Measurements from ENCODE around the gene IFT43. TPM values are rescaled to one million over a fixed set of nuclear protein-coding genes. Genes with fewer than 3 reads are reported as not detected.

Gene IFT43
- total RNA-seq: 1 to 10 TPM; 4.5 TPM

- H3K27ac Mint-ChIP-seq: peak within 1 kb of the TSS; percentile 74
- H3K4me3 Mint-ChIP-seq: peak within 1 kb of the TSS; percentile 76
- peaks cover 6% of the 10 kb centered on the region for H3K27me3 Mint-ChIP-seq
- ChIA-PET CTCF (interaction anchor here (1.0 to 5.7 kb wide), 2 partner anchors 80 to 276 kb away, joined by 3 to 38 read pairs; no protein-coding TSS in a partner anchor), POLR2A (no interaction called here)
- H3K9me3 Mint-ChIP-seq: no peaks in the 10 kb centered on the region
- DNase-seq: peak; percentile 95
- no peaks in the 10 kb centered on the region for H3K36me3 Mint-ChIP-seq (ENCODE audit: low read depth)
- H3K4me1 Mint-ChIP-seq: peaks cover 31% of the 10 kb centered on the region
These were observed at the start of gene IFT43 for GRCh38 chr14:75985618-75986438. Gene IFT43 (plus strand): TSS chr14:75985763. CDS start chr14:75985787, 24 bp downstream.

GRCh38 chr14:75939200-75939599 lies 46.4 kb upstream of the IFT43 start:
- no peak for DNase-seq
- Mint-ChIP-seq H3K4me3 (no peak overlapping the region), H3K4me1 (peaks cover 3% of the 10 kb centered on the region), H3K9me3 (no peaks in the 10 kb centered on the region), H3K27me3 (no peaks in the 10 kb centered on the region), H3K36me3 (ENCODE audit: low read depth) (peaks cover 3% of the 10 kb centered on the region), H3K27ac (no peak overlapping the region)
- ChIA-PET POLR2A (no interaction called here), CTCF (interaction anchor here (1.1 to 1.2 kb wide), 2 partner anchors 28 to 163 kb away, joined by 3 read pairs; no protein-coding TSS in a partner anchor)

GRCh38 chr14:75941030-75941429 lies 44.5 kb upstream of the IFT43 start:
- Mint-ChIP-seq H3K4me3 (no peak overlapping the region), H3K27ac (no peak overlapping the region), H3K27me3 (no peaks in the 10 kb centered on the region), H3K36me3 (ENCODE audit: low read depth) (peaks cover 3% of the 10 kb centered on the region), H3K4me1 (no peaks in the 10 kb centered on the region), H3K9me3 (no peaks in the 10 kb centered on the region)
- POLR2A ChIA-PET: no interaction called here
- CTCF ChIA-PET: interaction anchor here (0.7 kb wide), 1 partner anchor 72 kb away, joined by 4 read pairs; no protein-coding TSS in a partner anchor
- no peak for DNase-seq

GRCh38 chr14:75944607-75945241 lies 40.8 kb upstream of the IFT43 start:
- no peak overlapping the region for H3K4me3 Mint-ChIP-seq
- POLR2A ChIA-PET: no interaction called here
- DNase-seq: no peak
- H3K27me3 Mint-ChIP-seq: no peaks in the 10 kb centered on the region
- H3K9me3 Mint-ChIP-seq: no peaks in the 10 kb centered on the region
- no peaks in the 10 kb centered on the region for H3K4me1 Mint-ChIP-seq
- H3K27ac Mint-ChIP-seq: no peak overlapping the region
- peaks cover 3% of the 10 kb centered on the region for H3K36me3 Mint-ChIP-seq (ENCODE audit: low read depth)
- CTCF ChIA-PET: interaction anchor here (0.6 kb wide), 1 partner anchor 485 kb away, joined by 3 read pairs; no protein-coding TSS in a partner anchor

GRCh38 chr14:75946785-75947184 lies 38.8 kb upstream of the IFT43 start:
- H3K36me3 Mint-ChIP-seq (ENCODE audit: low read depth): peaks cover 3% of the 10 kb centered on the region
- H3K4me3 Mint-ChIP-seq: no peak overlapping the region
- no peak overlapping the region for H3K27ac Mint-ChIP-seq
- H3K4me1 Mint-ChIP-seq: no peaks in the 10 kb centered on the region
- no peaks in the 10 kb centered on the region for H3K27me3 Mint-ChIP-seq
- H3K9me3 Mint-ChIP-seq: no peaks in the 10 kb centered on the region
- ChIA-PET POLR2A (no interaction called here), CTCF (interaction anchor here (0.7 kb wide), 1 partner anchor 20 kb away, joined by 5 read pairs; no protein-coding TSS in a partner anchor)
- DNase-seq: no peak

- no peak for DNase-seq
- H3K27ac Mint-ChIP-seq: no peak overlapping the region
- H3K4me3 Mint-ChIP-seq: no peak overlapping the region
- ChIA-PET CTCF (no interaction called here), POLR2A (no interaction called here)
- H3K27me3 Mint-ChIP-seq: no peaks in the 10 kb centered on the region
- H3K36me3 Mint-ChIP-seq (ENCODE audit: low read depth): peaks cover 2% of the 10 kb centered on the region
- no peaks in the 10 kb centered on the region for H3K9me3 Mint-ChIP-seq
- no peaks in the 10 kb centered on the region for H3K4me1 Mint-ChIP-seq
These were observed 33.1 kb upstream of the IFT43 start for GRCh38 chr14:75952489-75952888.

GRCh38 chr14:75959031-75959430 lies 26.5 kb upstream of the IFT43 start:
- no peak overlapping the region for H3K4me3 Mint-ChIP-seq
- H3K27ac Mint-ChIP-seq: no peak overlapping the region
- H3K27me3 Mint-ChIP-seq: no peaks in the 10 kb centered on the region
- DNase-seq: no peak
- POLR2A ChIA-PET: no interaction called here
- H3K4me1 Mint-ChIP-seq: no peaks in the 10 kb centered on the region
- CTCF ChIA-PET: no interaction called here
- no peaks in the 10 kb centered on the region for H3K9me3 Mint-ChIP-seq
- H3K36me3 Mint-ChIP-seq (ENCODE audit: low read depth): no peaks in the 10 kb centered on the region

GRCh38 chr14:75960231-75960630 lies 25.3 kb upstream of the IFT43 start:
- H3K4me1 Mint-ChIP-seq: no peaks in the 10 kb centered on the region
- H3K9me3 Mint-ChIP-seq: no peaks in the 10 kb centered on the region
- ChIA-PET POLR2A (no interaction called here), CTCF (interaction anchor here (1.1 kb wide), 1 partner anchor 9 kb away, joined by 3 read pairs; no protein-coding TSS in a partner anchor)
- no peak overlapping the region for H3K4me3 Mint-ChIP-seq
- no peaks in the 10 kb centered on the region for H3K36me3 Mint-ChIP-seq (ENCODE audit: low read depth)
- H3K27me3 Mint-ChIP-seq: no peaks in the 10 kb centered on the region
- H3K27ac Mint-ChIP-seq: no peak overlapping the region
- DNase-seq: no peak

GRCh38 chr14:75961662-75962061 lies 23.9 kb upstream of the IFT43 start:
- POLR2A ChIA-PET: no interaction called here
- CTCF ChIA-PET: no interaction called here
- no peak for DNase-seq

GRCh38 chr14:75967866-75968265 lies 17.7 kb upstream of the IFT43 start:
- no peak overlapping the region for H3K4me3 Mint-ChIP-seq
- ChIA-PET POLR2A (no interaction called here), CTCF (interaction anchor here (0.8 to 2.0 kb wide), 3 partner anchors 21 to 61 kb away, joined by 3 to 5 read pairs (median 5); no protein-coding TSS in a partner anchor)
- no peaks in the 10 kb centered on the region for H3K4me1 Mint-ChIP-seq
- H3K27me3 Mint-ChIP-seq: no peaks in the 10 kb centered on the region
- no peak for DNase-seq
- no peaks in the 10 kb centered on the region for H3K9me3 Mint-ChIP-seq
- no peaks in the 10 kb centered on the region for H3K36me3 Mint-ChIP-seq (ENCODE audit: low read depth)
- H3K27ac Mint-ChIP-seq: no peak overlapping the region

More at GRCh38 chr14:75961662-75962061, 23.9 kb upstream of the IFT43 start:
- Mint-ChIP-seq H3K27me3 (no peaks in the 10 kb centered on the region), H3K4me3 (no peak overlapping the region), H3K9me3 (no peaks in the 10 kb centered on the region), H3K27ac (no peak overlapping the region), H3K36me3 (ENCODE audit: low read depth) (no peaks in the 10 kb centered on the region), H3K4me1 (no peaks in the 10 kb centered on the region)

- H3K27me3 Mint-ChIP-seq: no peaks in the 10 kb centered on the region
- POLR2A ChIA-PET: no interaction called here
- no peak overlapping the region for H3K4me3 Mint-ChIP-seq
- no peak for DNase-seq
- H3K9me3 Mint-ChIP-seq: no peaks in the 10 kb centered on the region
- CTCF ChIA-PET: interaction anchor here (1.1 to 2.0 kb wide), 3 partner anchors 8 to 61 kb away, joined by 3 to 5 read pairs (median 4); partner anchors contain the start of gene TGFB3
- H3K27ac Mint-ChIP-seq: no peak overlapping the region
- H3K4me1 Mint-ChIP-seq: no peaks in the 10 kb centered on the region
- no peaks in the 10 kb centered on the region for H3K36me3 Mint-ChIP-seq (ENCODE audit: low read depth)
These were observed 17.1 kb upstream of the IFT43 start for GRCh38 chr14:75968456-75968855.

- H3K4me1 Mint-ChIP-seq: no peaks in the 10 kb centered on the region
- no peaks in the 10 kb centered on the region for H3K27me3 Mint-ChIP-seq
- POLR2A ChIA-PET: no interaction called here
- no peak overlapping the region for H3K4me3 Mint-ChIP-seq
- DNase-seq: no peak
- CTCF ChIA-PET: interaction anchor here (1.1 to 1.3 kb wide), 2 partner anchors 9 to 13 kb away, joined by 3 to 4 read pairs; partner anchors contain the start of gene TGFB3
- H3K27ac Mint-ChIP-seq: no peak overlapping the region
- no peaks in the 10 kb centered on the region for H3K36me3 Mint-ChIP-seq (ENCODE audit: low read depth)
- no peaks in the 10 kb centered on the region for H3K9me3 Mint-ChIP-seq
These were observed 16.4 kb upstream of the IFT43 start for GRCh38 chr14:75969126-75969525.

- no peaks in the 10 kb centered on the region for H3K27me3 Mint-ChIP-seq
- ChIA-PET POLR2A (no interaction called here), CTCF (interaction anchor here (1.3 to 2.3 kb wide), 2 partner anchors 10 to 12 kb away, joined by 4 to 8 read pairs; partner anchors contain the start of gene TGFB3)
- H3K36me3 Mint-ChIP-seq (ENCODE audit: low read depth): no peaks in the 10 kb centered on the region
- H3K4me1 Mint-ChIP-seq: no peaks in the 10 kb centered on the region
- no peak overlapping the region for H3K4me3 Mint-ChIP-seq
- H3K9me3 Mint-ChIP-seq: no peaks in the 10 kb centered on the region
- H3K27ac Mint-ChIP-seq: no peak overlapping the region
- no peak for DNase-seq
These were observed 15.7 kb upstream of the IFT43 start for GRCh38 chr14:75969891-75970290.
